Activated naive CD8-positive, alpha-beta T cell treated with anti-CD3 and anti-CD28 coated beads for 36 hours (primary cell): ENCODE data around the gene TESK2. TPM values are rescaled to one million over a fixed set of nuclear protein-coding genes. Genes with fewer than 3 reads are reported as not detected.
"Not testable (repeated sequence)": the region's sequence is repeated elsewhere in the genome, so short reads cannot be mapped to it uniquely, and the experiment has no call there.

Source experiments
- DNase-seq: peaks from one replicate; pipeline ENCODE4 v3.0.0; 2021
- H3K27ac Mint-ChIP-seq: one replicate; pipeline ENCODE4 v1.8.0; 2022; ENCODE audit warnings: mild to moderate bottlenecking, moderate library complexity, mixed read lengths
- H3K27me3 Mint-ChIP-seq: one replicate; pipeline ENCODE4 v1.8.0; 2022; ENCODE audit warnings: mild to moderate bottlenecking, mixed read lengths
- H3K36me3 Mint-ChIP-seq: one replicate; pipeline ENCODE4 v1.8.0; 2021; ENCODE audit warnings: mild to moderate bottlenecking, mixed read lengths
- H3K4me1 Mint-ChIP-seq: one replicate; pipeline ENCODE4 v1.8.0; 2021; ENCODE audit warnings: mixed read lengths
- H3K4me3 Mint-ChIP-seq: one replicate; pipeline ENCODE4 v1.8.0; 2022; ENCODE audit warnings: mild to moderate bottlenecking, moderate library complexity, mixed read lengths
- H3K9me3 Mint-ChIP-seq: one replicate; pipeline ENCODE4 v1.8.0; 2022; ENCODE audit warnings: mixed read lengths
- total RNA-seq, 2 experiments: library from RNA; stranded (reverse); gene quantifications; one replicate each; pipeline ENCODE4 v1.2.3, GENCODE V29; 2021

The TESK2 gene
- total RNA-seq, 2 experiments from 2014 or later = 2.4 to 2.9 TPM

DNA sequence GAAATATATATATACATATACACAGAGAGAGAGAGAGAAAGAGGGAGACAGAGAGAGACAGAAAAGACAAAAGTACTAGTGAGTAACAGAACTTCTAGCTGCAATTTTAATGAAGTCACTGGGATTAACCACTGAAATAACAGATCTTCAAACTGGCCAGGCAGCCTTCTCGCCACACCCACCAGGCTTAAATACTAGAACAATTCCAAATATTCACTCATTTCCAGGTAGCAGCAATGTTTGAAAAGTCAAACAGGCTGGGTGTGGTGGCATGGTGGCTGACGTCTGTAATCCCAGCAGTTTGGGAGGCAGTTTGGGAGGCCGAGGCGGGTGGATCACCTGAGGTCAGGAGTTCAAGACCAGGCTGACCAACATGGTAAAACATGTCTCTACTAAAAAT is 25.5 kb upstream of the TESK2 start:
- no peak overlapping the region for H3K4me3 Mint-ChIP-seq
- H3K9me3 Mint-ChIP-seq = no peaks in the 10 kb centered on the region
- H3K36me3 Mint-ChIP-seq = peaks cover 49% of the 10 kb centered on the region
- no peaks in the 10 kb centered on the region for H3K27me3 Mint-ChIP-seq
- no peak for DNase-seq
- H3K27ac Mint-ChIP-seq = peak overlapping the region; percentile 45
- peaks cover 36% of the 10 kb centered on the region for H3K4me1 Mint-ChIP-seq

- H3K36me3 Mint-ChIP-seq = peaks cover 47% of the 10 kb centered on the region
- no peak for DNase-seq
- H3K27ac Mint-ChIP-seq = no peak overlapping the region
- H3K4me1 Mint-ChIP-seq = peaks cover 36% of the 10 kb centered on the region
- no peaks in the 10 kb centered on the region for H3K9me3 Mint-ChIP-seq
- H3K4me3 Mint-ChIP-seq = no peak overlapping the region
- no peaks in the 10 kb centered on the region for H3K27me3 Mint-ChIP-seq
These were observed 25.1 kb upstream of the TESK2 start for GRCh38 chr1:45516036-45516435.

GRCh38 chr1:45513532-45514260 is 22.7 kb upstream of the TESK2 start:
- Mint-ChIP-seq H3K4me1 (peaks cover 23% of the 10 kb centered on the region), H3K27ac (peak overlapping the region; percentile 58), H3K36me3 (peaks cover 47% of the 10 kb centered on the region)
- not testable (repeated sequence) for H3K27me3 Mint-ChIP-seq, H3K9me3 Mint-ChIP-seq, DNase-seq, H3K4me3 Mint-ChIP-seq

DNA sequence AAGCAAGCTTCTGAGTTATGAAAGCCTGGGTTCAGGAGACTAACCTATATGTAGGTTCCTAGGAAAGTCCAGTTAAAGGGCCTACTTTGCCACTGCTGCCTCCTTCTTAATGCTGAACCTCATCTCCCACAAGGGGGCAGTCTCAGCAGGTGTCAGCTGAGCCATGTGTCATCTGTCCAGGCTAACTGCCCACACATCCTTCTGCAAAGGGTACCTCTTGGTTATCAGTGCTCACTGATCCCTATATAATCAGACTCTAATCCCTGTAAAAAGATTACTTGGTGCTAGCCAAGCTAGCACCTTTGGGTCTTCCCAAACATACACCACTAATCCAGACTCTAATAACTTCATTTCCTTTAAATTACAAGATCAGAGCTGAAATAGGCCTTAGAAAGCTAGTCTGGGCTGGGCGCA is 21.7 kb upstream of the TESK2 start:
- H3K27me3 Mint-ChIP-seq = no peaks in the 10 kb centered on the region
- DNase-seq = peak; percentile 51
- H3K36me3 Mint-ChIP-seq = peaks cover 45% of the 10 kb centered on the region
- no peaks in the 10 kb centered on the region for H3K9me3 Mint-ChIP-seq
- peak overlapping the region; percentile 43 for H3K27ac Mint-ChIP-seq
- H3K4me1 Mint-ChIP-seq = peaks cover 20% of the 10 kb centered on the region
- no peak overlapping the region for H3K4me3 Mint-ChIP-seq

- peaks cover 9% of the 10 kb centered on the region for H3K4me1 Mint-ChIP-seq
- no peak for DNase-seq
- peaks cover 32% of the 10 kb centered on the region for H3K36me3 Mint-ChIP-seq
- H3K9me3 Mint-ChIP-seq = no peaks in the 10 kb centered on the region
- no peak overlapping the region for H3K27ac Mint-ChIP-seq
- no peak overlapping the region for H3K4me3 Mint-ChIP-seq
- no peaks in the 10 kb centered on the region for H3K27me3 Mint-ChIP-seq
These were observed 20.1 kb upstream of the TESK2 start for GRCh38 chr1:45510972-45511527.

- no peak overlapping the region for H3K4me3 Mint-ChIP-seq
- H3K4me1 Mint-ChIP-seq = peaks cover 6% of the 10 kb centered on the region
- H3K9me3 Mint-ChIP-seq = no peaks in the 10 kb centered on the region
- H3K27ac Mint-ChIP-seq = no peak overlapping the region
- no peak for DNase-seq
- H3K36me3 Mint-ChIP-seq = peaks cover 28% of the 10 kb centered on the region
- H3K27me3 Mint-ChIP-seq = no peaks in the 10 kb centered on the region
These were observed 19.3 kb upstream of the TESK2 start for GRCh38 chr1:45510036-45510971.

GRCh38 chr1:45508295-45509151 is 17.6 kb upstream of the TESK2 start:
- peak overlapping the region; percentile 3 for H3K27ac Mint-ChIP-seq
- peaks cover 2% of the 10 kb centered on the region for H3K4me1 Mint-ChIP-seq
- H3K36me3 Mint-ChIP-seq = peaks cover 20% of the 10 kb centered on the region
- no peaks in the 10 kb centered on the region for H3K9me3 Mint-ChIP-seq
- H3K27me3 Mint-ChIP-seq = no peaks in the 10 kb centered on the region
- no peak overlapping the region for H3K4me3 Mint-ChIP-seq
- DNase-seq = no peak

DNA sequence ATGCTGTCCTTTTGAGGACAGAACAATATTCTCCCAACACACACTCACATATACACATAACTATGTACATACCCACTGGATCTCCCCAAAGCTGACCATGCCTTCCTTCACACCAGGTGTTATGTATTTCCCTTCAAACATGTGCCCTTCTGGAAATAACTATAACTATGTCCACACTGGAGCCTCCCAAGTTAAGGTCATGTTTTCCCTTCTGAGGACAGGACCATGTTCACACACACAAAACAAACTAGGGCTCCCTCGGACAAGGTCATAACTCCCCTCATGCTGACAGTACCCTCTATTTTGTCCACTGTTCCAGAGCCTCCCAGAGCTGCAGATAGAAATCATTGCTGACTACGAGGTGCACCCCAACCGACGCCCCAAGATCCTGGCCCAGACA is 16.9 kb upstream of the TESK2 start:
- Mint-ChIP-seq H3K4me1 (peaks cover 2% of the 10 kb centered on the region), H3K27ac (peak overlapping the region; percentile 3)

GRCh38 chr1:45507195-45507594 is 16.2 kb upstream of the TESK2 start:
- H3K4me3 Mint-ChIP-seq = no peak overlapping the region
- H3K36me3 Mint-ChIP-seq = peaks cover 18% of the 10 kb centered on the region
- H3K4me1 Mint-ChIP-seq = no peaks in the 10 kb centered on the region
- H3K27ac Mint-ChIP-seq = no peak overlapping the region
- no peak for DNase-seq
- H3K27me3 Mint-ChIP-seq = no peaks in the 10 kb centered on the region
- no peaks in the 10 kb centered on the region for H3K9me3 Mint-ChIP-seq

More for the DNA sequence above, 16.9 kb upstream of the TESK2 start:
- no peaks in the 10 kb centered on the region for H3K27me3 Mint-ChIP-seq
- H3K9me3 Mint-ChIP-seq = no peaks in the 10 kb centered on the region
- peaks cover 20% of the 10 kb centered on the region for H3K36me3 Mint-ChIP-seq
- no peak for DNase-seq
- H3K4me3 Mint-ChIP-seq = no peak overlapping the region

GRCh38 chr1:45503462-45504360 is 12.7 kb upstream of the TESK2 start:
- Mint-ChIP-seq H3K27ac (no peak overlapping the region), H3K9me3 (no peaks in the 10 kb centered on the region), H3K36me3 (no peaks in the 10 kb centered on the region), H3K4me3 (no peak overlapping the region), H3K4me1 (peaks cover 22% of the 10 kb centered on the region), H3K27me3 (no peaks in the 10 kb centered on the region)
- no peak for DNase-seq

DNA sequence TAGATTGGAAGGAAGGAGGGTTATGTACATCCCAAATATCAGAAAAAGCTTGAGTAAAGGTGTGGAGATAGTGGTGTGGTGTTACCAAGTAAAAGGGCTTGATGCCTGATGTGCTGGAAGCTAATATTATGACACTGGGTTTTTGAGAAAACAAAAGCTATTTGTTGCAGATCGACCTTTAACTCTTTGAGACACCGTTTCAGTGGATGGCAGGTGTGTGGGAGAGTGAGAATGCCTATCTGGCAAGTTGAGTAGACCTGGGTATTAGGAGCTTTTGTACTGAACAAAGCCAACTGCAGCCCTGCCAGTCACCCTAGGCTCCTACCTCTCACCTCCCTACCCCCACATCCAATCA is 10.5 kb upstream of the TESK2 start:
- Mint-ChIP-seq H3K27ac (no peak overlapping the region), H3K9me3 (no peaks in the 10 kb centered on the region), H3K27me3 (no peaks in the 10 kb centered on the region), H3K4me3 (peak overlapping the region; percentile 85), H3K4me1 (peaks cover 23% of the 10 kb centered on the region), H3K36me3 (peaks cover 2% of the 10 kb centered on the region)
- no peak for DNase-seq

GRCh38 chr1:45499415-45499769 is 8.4 kb upstream of the TESK2 start:
- peak; percentile 19 for DNase-seq
- Mint-ChIP-seq H3K27me3 (no peaks in the 10 kb centered on the region), H3K4me1 (peaks cover 23% of the 10 kb centered on the region), H3K9me3 (no peaks in the 10 kb centered on the region), H3K4me3 (peak overlapping the region; percentile 85), H3K27ac (peak overlapping the region; percentile 92), H3K36me3 (peaks cover 2% of the 10 kb centered on the region)

DNA sequence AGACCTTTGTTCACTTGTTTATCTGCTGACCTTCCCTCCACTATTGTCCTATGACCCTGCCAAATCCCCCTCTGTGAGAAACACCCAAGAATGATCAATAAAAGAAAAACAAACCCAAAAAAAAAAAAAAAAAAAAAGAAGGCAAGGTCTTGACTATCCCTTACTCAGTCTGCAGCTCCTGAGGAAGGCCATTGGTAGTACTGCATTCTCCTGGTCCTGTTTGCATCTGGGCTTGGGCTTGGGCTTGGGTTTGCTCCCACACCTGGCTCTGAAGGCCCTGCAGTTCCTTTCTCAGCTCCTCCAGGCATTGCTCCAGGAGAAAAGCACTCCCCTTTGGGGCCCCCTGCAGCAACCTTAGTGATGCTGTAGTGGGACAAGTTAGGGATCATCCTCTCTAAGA is 7.3 kb upstream of the TESK2 start:
- H3K4me3 Mint-ChIP-seq = no peak overlapping the region
- no peaks in the 10 kb centered on the region for H3K9me3 Mint-ChIP-seq
- peaks cover 2% of the 10 kb centered on the region for H3K36me3 Mint-ChIP-seq
- no peaks in the 10 kb centered on the region for H3K27me3 Mint-ChIP-seq
- H3K27ac Mint-ChIP-seq = no peak overlapping the region
- peaks cover 23% of the 10 kb centered on the region for H3K4me1 Mint-ChIP-seq
- no peak for DNase-seq
